IMR-90 (cell line): ENCODE data around the gene LCN2.

Source experiments
- BHLHE40 ChIP-seq: fragments of 150-350 bp; IDR thresholded peaks from 2 replicates; pipeline ENCODE4 v1.6.1; 2016; ENCODE audit warnings: mild to moderate bottlenecking, low read depth, low read length
- CEBPB ChIP-seq: IDR thresholded peaks from 2 replicates; pipeline ENCODE4 v1.6.1; 2012; ENCODE audit warnings: low read depth, low read length, improper control_type of control experiment
- CHD1 ChIP-seq: IDR thresholded peaks from 2 replicates; pipeline ENCODE4 v1.6.1; 2012; ENCODE audit warnings: low read depth, low read length, improper control_type of control experiment
- FOS ChIP-seq: fragments of 150-350 bp; IDR thresholded peaks from 2 replicates; pipeline ENCODE4 v1.6.1; 2016; ENCODE audit warnings: low read depth, low read length
- MXI1 ChIP-seq: IDR thresholded peaks from 2 replicates; pipeline ENCODE4 v1.6.1; 2012; ENCODE audit warnings: low read depth, mild to moderate bottlenecking, low read length, moderate library complexity, borderline replicate concordance
- POLR2A ChIP-seq: IDR thresholded peaks from 2 replicates; pipeline ENCODE4 v1.6.1; 2012; ENCODE audit warnings: mild to moderate bottlenecking, low read depth, low read length
- RAD21 ChIP-seq: IDR thresholded peaks from 2 replicates; pipeline ENCODE4 v1.6.1; 2012; ENCODE audit warnings: low read length, improper control_type of control experiment
- RFX5 ChIP-seq: IDR thresholded peaks from 2 replicates; pipeline ENCODE4 v1.8.0; 2012; ENCODE audit warnings: low read depth, mild to moderate bottlenecking, low read length, moderate library complexity
- SMC3 ChIP-seq: fragments of 150-350 bp; IDR thresholded peaks from 2 replicates; pipeline ENCODE4 v1.6.1; 2016; ENCODE audit warnings: low read depth, mild to moderate bottlenecking, antibody characterized with exemption, low read length, moderate library complexity
- TF ChIP-seq, protein P1 (sequence below): conservative IDR thresholded peaks from 2 replicates; pipeline ENCODE4 v1.5.1; 2012; ENCODE audit warnings: mild to moderate bottlenecking, low read depth, low read length, improper control_type of control experiment
- TF ChIP-seq, protein P2 (sequence below): fragments of 150-350 bp; IDR thresholded peaks from 2 replicates; pipeline ENCODE4 v1.6.1; 2017; ENCODE audit warnings: mild to moderate bottlenecking, antibody characterized with exemption, low read length, low read depth

DNA sequence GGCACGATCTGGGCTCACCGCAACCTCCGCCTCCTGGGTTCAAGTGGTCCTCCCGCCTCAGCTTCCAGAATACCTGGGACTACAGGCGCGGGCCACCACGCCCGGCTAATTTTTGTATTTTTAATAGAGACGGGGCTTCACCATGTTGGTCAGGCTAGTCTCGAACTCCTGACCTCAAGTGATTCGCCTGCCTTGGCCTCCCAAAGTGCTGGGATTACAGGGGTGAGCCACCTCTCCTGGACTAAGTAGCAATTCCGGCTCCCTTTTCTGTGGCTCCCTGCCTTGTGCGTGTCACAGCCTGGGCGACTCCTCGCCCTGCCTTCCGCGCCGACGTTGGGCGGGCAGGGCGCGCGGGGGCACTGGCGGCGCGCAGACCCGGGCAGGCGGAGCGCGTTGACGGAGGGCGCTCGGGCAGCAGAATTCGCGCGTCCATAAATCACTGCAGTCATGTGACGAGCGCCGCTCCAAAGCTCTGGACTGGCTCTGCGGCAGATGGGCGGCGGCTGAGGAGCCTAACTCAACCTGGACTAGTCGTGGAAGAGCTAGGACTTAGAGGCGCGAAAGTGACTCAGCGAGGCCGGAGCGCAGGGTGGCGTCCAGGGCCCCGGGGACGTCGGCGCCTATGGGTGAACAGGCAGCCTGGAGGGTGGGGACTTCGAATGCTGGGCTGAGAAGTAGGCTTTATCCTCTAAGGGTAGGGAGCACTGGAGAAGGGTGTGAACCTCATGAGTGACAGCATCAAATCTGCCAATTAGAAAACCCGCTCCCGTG, 43.5 kb downstream of the LCN2 start:
- TF ChIP-seq, protein P1, sequence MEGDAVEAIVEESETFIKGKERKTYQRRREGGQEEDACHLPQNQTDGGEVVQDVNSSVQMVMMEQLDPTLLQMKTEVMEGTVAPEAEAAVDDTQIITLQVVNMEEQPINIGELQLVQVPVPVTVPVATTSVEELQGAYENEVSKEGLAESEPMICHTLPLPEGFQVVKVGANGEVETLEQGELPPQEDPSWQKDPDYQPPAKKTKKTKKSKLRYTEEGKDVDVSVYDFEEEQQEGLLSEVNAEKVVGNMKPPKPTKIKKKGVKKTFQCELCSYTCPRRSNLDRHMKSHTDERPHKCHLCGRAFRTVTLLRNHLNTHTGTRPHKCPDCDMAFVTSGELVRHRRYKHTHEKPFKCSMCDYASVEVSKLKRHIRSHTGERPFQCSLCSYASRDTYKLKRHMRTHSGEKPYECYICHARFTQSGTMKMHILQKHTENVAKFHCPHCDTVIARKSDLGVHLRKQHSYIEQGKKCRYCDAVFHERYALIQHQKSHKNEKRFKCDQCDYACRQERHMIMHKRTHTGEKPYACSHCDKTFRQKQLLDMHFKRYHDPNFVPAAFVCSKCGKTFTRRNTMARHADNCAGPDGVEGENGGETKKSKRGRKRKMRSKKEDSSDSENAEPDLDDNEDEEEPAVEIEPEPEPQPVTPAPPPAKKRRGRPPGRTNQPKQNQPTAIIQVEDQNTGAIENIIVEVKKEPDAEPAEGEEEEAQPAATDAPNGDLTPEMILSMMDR = no peak
- no peak for TF ChIP-seq MXI1
- TF ChIP-seq, protein P2, sequence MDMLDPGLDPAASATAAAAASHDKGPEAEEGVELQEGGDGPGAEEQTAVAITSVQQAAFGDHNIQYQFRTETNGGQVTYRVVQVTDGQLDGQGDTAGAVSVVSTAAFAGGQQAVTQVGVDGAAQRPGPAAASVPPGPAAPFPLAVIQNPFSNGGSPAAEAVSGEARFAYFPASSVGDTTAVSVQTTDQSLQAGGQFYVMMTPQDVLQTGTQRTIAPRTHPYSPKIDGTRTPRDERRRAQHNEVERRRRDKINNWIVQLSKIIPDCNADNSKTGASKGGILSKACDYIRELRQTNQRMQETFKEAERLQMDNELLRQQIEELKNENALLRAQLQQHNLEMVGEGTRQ = peak; percentile 74
- TF ChIP-seq FOS = no peak
- TF ChIP-seq POLR2A = no peak
- TF ChIP-seq CEBPB = no peak
- TF ChIP-seq RFX5 = no peak
- no peak for TF ChIP-seq SMC3
- TF ChIP-seq CHD1 = no peak
- TF ChIP-seq BHLHE40 = no peak; the same call in 1 of the 2 replicates
- TF ChIP-seq RAD21 = no peak
